CD4-positive, alpha-beta memory T cell (primary cell): Measurements from ENCODE around the gene IQCK. TPM values are rescaled to one million over a fixed set of nuclear protein-coding genes. Genes with fewer than 3 reads are reported as not detected.
"Not testable (repeated sequence)": the region's sequence is repeated elsewhere in the genome, so short reads cannot be mapped to it uniquely, and the experiment has no call there.

Experiments used
- CTCF ChIA-PET: fragments of 350-600 bp; sonication (Branson Sonifier 250); formaldehyde crosslinking; loops from one replicate; lab custom pipeline; 2021; ENCODE audit warnings: inconsistent platforms; ENCODE audit not compliant: partially characterized antibody; lab: Charles Lee
- POLR2A ChIA-PET: fragments of 350-600 bp; sonication (Branson Sonifier 250); formaldehyde crosslinking; loops from one replicate; lab custom pipeline; 2021; ENCODE audit not compliant: partially characterized antibody; lab: Charles Lee
- DNase-seq, 5 donors: peaks; one replicate each; pipeline versions ENCODE4 v3.0.0 to v3.0.0-alpha.2; 2020 to 2022; ENCODE audit warnings: mixed read lengths in 1 of 5
- H3K27ac ChIP-seq: one replicate; pipeline ENCODE4 v1.7.0; 2013; ENCODE audit warnings: low read depth, low read length
- H3K27me3 ChIP-seq: 2 replicates; pipeline ENCODE4 v1.7.0; 2013; ENCODE audit warnings: mild to moderate bottlenecking, low read length, moderate library complexity; ENCODE audit not compliant: insufficient read depth
- H3K36me3 ChIP-seq: 2 replicates; pipeline ENCODE4 v1.7.0; 2013; ENCODE audit warnings: mild to moderate bottlenecking, low read length, moderate library complexity; ENCODE audit not compliant: insufficient read depth
- H3K4me1 ChIP-seq: 2 replicates; pipeline ENCODE4 v1.7.0; 2013; ENCODE audit warnings: mild to moderate bottlenecking, low read length, moderate library complexity; ENCODE audit not compliant: insufficient read depth
- H3K4me3 ChIP-seq, 2 donors: one replicate each; pipeline ENCODE4 v1.7.0; 2013; ENCODE audit warnings: low read length in 2 of 2, mild to moderate bottlenecking in 1 of 2
- H3K9me3 ChIP-seq, 2 donors: one replicate each; pipeline ENCODE4 v1.7.0; 2013; ENCODE audit warnings: low read length in 2 of 2, control low read depth in 1 of 2; ENCODE audit not compliant: control insufficient read depth in 1 of 2
- H3K27ac Mint-ChIP-seq, 7 donors: one replicate each; pipeline ENCODE4 v1.8.0; 2020 to 2021; ENCODE audit warnings: mixed read lengths in 7 of 7, mild to moderate bottlenecking in 6 of 7, inconsistent platforms in 3 of 7, moderate library complexity in 3 of 7
- H3K27me3 Mint-ChIP-seq, 2 donors: one replicate each; pipeline ENCODE4 v1.8.0; 2020 to 2021; ENCODE audit warnings: mixed read lengths in 2 of 2
- H3K36me3 Mint-ChIP-seq, 2 donors: one replicate each; pipeline ENCODE4 v1.8.0; 2020 to 2021; ENCODE audit warnings: mixed read lengths in 2 of 2, inconsistent platforms in 1 of 2, mild to moderate bottlenecking in 1 of 2
- H3K4me1 Mint-ChIP-seq, 4 donors: one replicate each; pipeline ENCODE4 v1.8.0; 2020 to 2021; ENCODE audit warnings: mixed read lengths in 4 of 4, mild to moderate bottlenecking in 1 of 4
- H3K4me3 Mint-ChIP-seq, 8 donors: one replicate each; pipeline ENCODE4 v1.8.0; 2020 to 2021; ENCODE audit warnings: mixed read lengths in 8 of 8, mild to moderate bottlenecking in 7 of 8, moderate library complexity in 6 of 8, inconsistent platforms in 3 of 8
- H3K9me3 Mint-ChIP-seq, 8 donors: one replicate each; pipeline ENCODE4 v1.8.0; 2020 to 2021; ENCODE audit warnings: mixed read lengths in 8 of 8, mild to moderate bottlenecking in 5 of 8, inconsistent platforms in 3 of 8, moderate library complexity in 1 of 8
- intact Hi-C: fragments of 100-400 bp; cut with micrococcal nuclease; formaldehyde crosslinking; loops from one replicate; pipeline ENCODE4 v1.15.1; 2023
- polyA plus RNA-seq, 2 donors: library from polyadenylated mRNA; unstranded; fragments of 300-500 nt; fragmentation: Illumina TruSeq; gene quantifications; one replicate each; pipeline ENCODE4 v1.2.3, GENCODE V29; 2021
- total RNA-seq, 2 experiments: library from RNA; stranded (reverse); gene quantifications; one replicate each; pipeline ENCODE4 v1.2.3, GENCODE V29; 2021

Gene IQCK, protein sequence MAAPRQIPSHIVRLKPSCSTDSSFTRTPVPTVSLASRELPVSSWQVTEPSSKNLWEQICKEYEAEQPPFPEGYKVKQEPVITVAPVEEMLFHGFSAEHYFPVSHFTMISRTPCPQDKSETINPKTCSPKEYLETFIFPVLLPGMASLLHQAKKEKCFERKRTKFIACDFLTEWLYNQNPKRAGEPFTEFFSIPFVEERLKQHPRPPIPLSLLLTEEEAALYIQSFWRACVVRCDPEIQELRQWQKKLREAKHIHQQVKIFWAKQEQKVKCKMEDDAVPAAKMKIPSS
- 1 to 10 TPM; 1.7 to 3.1 TPM for total RNA-seq
- 1 to 10 TPM; 1.3 to 4.1 TPM for polyA plus RNA-seq

DNA sequence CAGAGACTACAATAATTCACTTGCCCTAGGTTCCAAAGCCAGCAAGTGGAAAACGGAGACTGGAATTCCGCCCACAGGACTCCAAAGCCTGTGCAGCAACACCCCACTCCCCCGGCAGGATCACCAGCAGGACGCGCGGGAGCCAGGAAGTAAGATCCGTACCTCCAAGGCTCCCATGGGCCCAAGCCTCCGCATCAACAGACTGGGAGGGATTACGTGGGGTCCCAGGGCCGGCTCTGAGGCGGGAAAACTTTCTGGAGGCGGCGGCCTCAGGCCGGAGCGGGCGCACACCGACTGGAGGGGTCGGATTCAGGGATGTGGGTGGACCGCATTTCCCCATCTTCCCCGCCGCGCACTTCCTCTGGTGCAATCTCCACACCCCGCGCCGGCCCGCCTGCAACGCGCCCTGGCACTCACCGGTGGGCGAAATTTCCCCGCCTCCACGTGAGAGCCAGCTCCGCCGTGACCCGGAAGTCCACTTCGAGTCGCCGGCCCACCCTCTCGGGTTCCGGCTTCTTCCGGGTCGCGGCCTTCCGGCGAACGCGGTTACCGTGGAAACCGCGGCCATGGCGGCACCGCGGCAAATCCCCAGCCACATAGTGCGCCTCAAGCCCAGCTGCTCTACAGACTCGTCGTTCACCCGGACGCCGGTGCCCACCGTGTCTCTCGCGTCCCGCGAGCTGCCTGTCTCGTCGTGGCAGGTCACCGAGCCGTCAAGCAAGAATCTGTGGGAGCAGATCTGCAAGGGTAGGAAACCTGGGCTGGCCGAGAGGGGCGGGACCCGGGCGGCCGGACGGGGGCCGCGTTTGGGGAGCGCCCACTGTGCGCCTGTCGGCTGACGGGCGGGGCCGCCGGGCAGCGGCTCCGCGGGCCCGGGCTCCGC lies at the start of gene IQCK, which contains the start of gene KNOP1:
IQCK (plus strand) TSS at position 531 of the 883 bp plus-strand sequence; CDS start at position 567, 36 bp downstream.
KNOP1 (minus strand) TSS at position 487 of the 883 bp plus-strand sequence. CDS start 3,192 bp downstream, outside the sequence.
- DNase-seq: peak; percentile 88 to 91 (median 90)
- Histone ChIP-seq H3K36me3 (peaks cover 6% of the 10 kb centered on the region), H3K4me3 (peak within 1 kb of the TSS; percentile 93 to 96), H3K27ac (peak within 1 kb of the TSS; percentile 67), H3K27me3 (no peaks in the 10 kb centered on the region), H3K4me1 (peaks cover 25% of the 10 kb centered on the region), H3K9me3 (no peaks in the 10 kb centered on the region)
- peak within 1 kb of the TSS; percentile 84 to 95 (median 88) for H3K27ac Mint-ChIP-seq
- peaks cover 17 to 46% (median 34%) of the 10 kb centered on the region in 4 donors for H3K4me1 Mint-ChIP-seq
- H3K27me3 Mint-ChIP-seq: no peaks in the 10 kb centered on the region
- ChIA-PET CTCF (interaction anchor here (0.7 to 2.9 kb wide), 4 partner anchors 12 to 189 kb away, joined by 3 to 12 read pairs (median 6); no protein-coding TSS in a partner anchor), POLR2A (interaction anchor here (0.9 to 1.7 kb wide), 7 partner anchors 18 to 194 kb away, joined by 3 to 11 read pairs (median 5); partner anchors contain the start of genes CCP110, GPRC5B and VPS35L)
- H3K9me3 Mint-ChIP-seq: no peaks in the 10 kb centered on the region
- intact Hi-C loops: loop anchor here (1.0 to 2.0 kb wide), 4 partner anchors 163 to 651 kb away; partner anchors contain the start of genes CCP110, COQ7, GDE1 and VPS35L
- peak within 1 kb of the TSS; percentile 92 to 95 (median 94) for H3K4me3 Mint-ChIP-seq
- peaks cover 11 to 27% of the 10 kb centered on the region in 2 donors for H3K36me3 Mint-ChIP-seq

DNA sequence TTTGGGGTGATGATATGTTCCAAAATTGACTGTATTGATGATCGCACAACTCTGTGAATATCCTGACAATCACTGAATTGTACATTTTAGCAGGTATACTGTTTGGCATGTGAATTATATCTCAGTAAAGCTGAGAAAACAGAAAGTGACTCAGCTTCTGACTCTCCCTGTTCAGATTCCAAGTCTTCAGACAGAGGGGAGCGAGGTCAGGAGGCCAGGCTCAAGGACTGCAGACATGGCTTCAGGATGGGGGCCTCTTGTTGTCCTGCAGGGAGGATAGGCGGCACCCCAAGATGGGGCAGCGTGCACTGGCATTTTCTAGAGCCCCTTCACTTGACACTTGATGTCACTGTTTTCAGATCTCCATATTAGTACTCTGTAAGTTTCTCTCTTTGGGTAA lies 45.7 kb upstream of the IQCK start:
- H3K4me1 ChIP-seq: no peaks in the 10 kb centered on the region
- peak overlapping the region in 2 of 7 donors; percentile 29 to 32 for H3K27ac Mint-ChIP-seq
- peaks cover 19% of the 10 kb centered on the region for H3K36me3 ChIP-seq
- POLR2A ChIA-PET: no interaction called here
- H3K4me1 Mint-ChIP-seq: peaks cover 0 to 2% (median 0%) of the 10 kb centered on the region in 4 donors
- H3K4me3 Mint-ChIP-seq: no peak overlapping the region
- H3K27ac ChIP-seq: no peak overlapping the region
- no peak overlapping the region for H3K4me3 ChIP-seq
- CTCF ChIA-PET: interaction anchor here (1.9 kb wide), 1 partner anchor 24 kb away, joined by 5 read pairs; no protein-coding TSS in a partner anchor
- no peaks in the 10 kb centered on the region for H3K27me3 Mint-ChIP-seq
- no peaks in the 10 kb centered on the region for H3K9me3 Mint-ChIP-seq
- intact Hi-C loops: no loop called here
- no peaks in the 10 kb centered on the region for H3K9me3 ChIP-seq
- peaks cover 37 to 58% of the 10 kb centered on the region in 2 donors for H3K36me3 Mint-ChIP-seq
- DNase-seq: no peak
- H3K27me3 ChIP-seq: no peaks in the 10 kb centered on the region

DNA sequence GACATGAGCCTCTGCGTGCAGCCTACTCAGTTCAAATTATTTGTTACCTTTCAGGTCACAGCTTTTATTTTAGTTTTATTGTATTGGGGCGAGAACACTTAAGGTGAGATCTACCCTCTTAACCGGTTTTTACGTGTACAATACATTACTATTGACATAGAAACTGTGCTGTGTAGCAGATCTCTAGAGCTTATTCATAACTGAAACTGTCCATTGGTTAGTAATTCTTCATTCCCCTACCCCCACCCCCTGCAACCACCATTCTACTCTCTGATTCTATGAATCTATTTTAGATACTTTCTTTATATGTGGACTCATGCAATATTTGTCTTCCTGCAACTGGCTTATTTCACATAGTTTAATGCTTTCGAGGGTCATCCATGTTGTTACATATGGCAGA lies 43.6 kb upstream of the IQCK start:
- peaks cover 37 to 46% of the 10 kb centered on the region in 2 donors for H3K36me3 Mint-ChIP-seq
- no peaks in the 10 kb centered on the region for H3K27me3 Mint-ChIP-seq
- H3K4me3 Mint-ChIP-seq: no peak overlapping the region
- no peak overlapping the region for H3K27ac ChIP-seq
- DNase-seq: no peak
- intact Hi-C loops: no loop called here
- H3K9me3 Mint-ChIP-seq: no peaks in the 10 kb centered on the region
- H3K4me1 ChIP-seq: no peaks in the 10 kb centered on the region
- no peaks in the 10 kb centered on the region for H3K9me3 ChIP-seq
- H3K27ac Mint-ChIP-seq: peak overlapping the region in 1 of 7 donors; percentile 17
- no peaks in the 10 kb centered on the region for H3K27me3 ChIP-seq
- ChIA-PET CTCF (interaction anchor here (1.0 kb wide), 1 partner anchor 10 kb away, joined by 3 read pairs; no protein-coding TSS in a partner anchor), POLR2A (interaction anchor here (1.2 kb wide), 1 partner anchor 12 kb away, joined by 3 read pairs; no protein-coding TSS in a partner anchor)
- H3K4me1 Mint-ChIP-seq: peaks cover 0 to 2% (median 0%) of the 10 kb centered on the region in 4 donors
- H3K4me3 ChIP-seq: no peak overlapping the region
- peaks cover 8% of the 10 kb centered on the region for H3K36me3 ChIP-seq

DNA sequence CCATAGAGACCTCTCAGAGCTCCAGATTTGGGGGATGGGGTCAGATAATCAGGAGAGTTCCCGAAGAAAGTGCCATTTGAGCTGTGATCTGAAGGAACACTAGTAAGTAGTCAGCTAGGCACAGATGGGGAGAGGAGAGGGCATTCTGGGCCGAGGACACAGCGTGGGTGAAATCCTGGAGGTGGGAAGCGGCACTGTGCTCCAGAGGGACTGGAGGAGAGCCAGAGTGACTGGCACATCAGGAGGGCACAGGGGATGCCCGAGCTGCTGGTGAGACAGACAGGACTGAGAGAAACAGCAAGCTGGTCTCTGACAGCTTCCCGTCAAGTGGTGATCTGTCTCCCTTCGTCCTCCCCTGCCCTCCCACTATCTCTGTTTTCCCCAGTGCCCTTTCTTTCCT lies 40.7 kb upstream of the IQCK start:
- no peaks in the 10 kb centered on the region for H3K9me3 ChIP-seq
- POLR2A ChIA-PET: no interaction called here
- no peaks in the 10 kb centered on the region for H3K4me1 ChIP-seq
- H3K27me3 ChIP-seq: no peaks in the 10 kb centered on the region
- H3K27ac ChIP-seq: no peak overlapping the region
- Mint-ChIP-seq H3K4me1 (peaks cover 0 to 3% (median 0%) of the 10 kb centered on the region in 4 donors), H3K36me3 (peaks cover 40 to 48% of the 10 kb centered on the region in 2 donors), H3K4me3 (no peak overlapping the region), H3K27me3 (no peaks in the 10 kb centered on the region), H3K9me3 (peaks cover 0 to 1% (median 0%) of the 10 kb centered on the region in 8 donors), H3K27ac (peak overlapping the region in 2 of 7 donors; percentile 34 to 52)
- intact Hi-C loops: no loop called here
- CTCF ChIA-PET: interaction anchor here (0.9 kb wide), 1 partner anchor 19 kb away, joined by 3 read pairs; no protein-coding TSS in a partner anchor
- no peak overlapping the region for H3K4me3 ChIP-seq
- no peak for DNase-seq
- no peaks in the 10 kb centered on the region for H3K36me3 ChIP-seq

DNA sequence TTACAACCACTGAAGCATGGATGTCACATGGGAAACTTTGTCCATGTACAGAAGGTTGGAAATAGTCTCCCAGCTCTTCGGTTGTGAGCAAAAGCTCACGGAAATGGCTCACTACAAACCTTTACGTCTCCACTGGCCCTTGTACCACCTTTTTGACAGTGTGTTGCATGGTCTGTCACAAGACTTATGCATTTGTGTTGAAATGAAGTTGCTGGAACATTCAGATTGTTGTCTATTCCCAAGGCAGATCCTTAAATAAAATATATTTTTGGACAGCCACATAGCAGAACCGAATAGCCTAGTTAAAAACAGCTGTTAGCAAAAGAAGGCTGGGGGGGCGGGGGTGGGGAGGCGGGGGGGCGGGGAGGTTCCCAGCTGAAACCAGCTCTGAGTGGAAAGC lies 39.3 kb upstream of the IQCK start:
- peaks cover 48 to 50% of the 10 kb centered on the region in 2 donors for H3K36me3 Mint-ChIP-seq
- ChIA-PET CTCF (no interaction called here), POLR2A (no interaction called here)
- DNase-seq: no peak
- Histone ChIP-seq H3K4me3 (no peak overlapping the region), H3K36me3 (peaks cover 4% of the 10 kb centered on the region), H3K4me1 (no peaks in the 10 kb centered on the region), H3K27ac (no peak overlapping the region), H3K9me3 (no peaks in the 10 kb centered on the region), H3K27me3 (no peaks in the 10 kb centered on the region)
- H3K4me3 Mint-ChIP-seq: no peak overlapping the region
- intact Hi-C loops: no loop called here
- H3K4me1 Mint-ChIP-seq: peaks cover 0 to 3% (median 0%) of the 10 kb centered on the region in 4 donors
- peak overlapping the region in 1 of 7 donors; percentile 59 for H3K27ac Mint-ChIP-seq
- no peaks in the 10 kb centered on the region for H3K27me3 Mint-ChIP-seq
- H3K9me3 Mint-ChIP-seq: peaks cover 0 to 4% (median under 1%) of the 10 kb centered on the region in 8 donors

DNA sequence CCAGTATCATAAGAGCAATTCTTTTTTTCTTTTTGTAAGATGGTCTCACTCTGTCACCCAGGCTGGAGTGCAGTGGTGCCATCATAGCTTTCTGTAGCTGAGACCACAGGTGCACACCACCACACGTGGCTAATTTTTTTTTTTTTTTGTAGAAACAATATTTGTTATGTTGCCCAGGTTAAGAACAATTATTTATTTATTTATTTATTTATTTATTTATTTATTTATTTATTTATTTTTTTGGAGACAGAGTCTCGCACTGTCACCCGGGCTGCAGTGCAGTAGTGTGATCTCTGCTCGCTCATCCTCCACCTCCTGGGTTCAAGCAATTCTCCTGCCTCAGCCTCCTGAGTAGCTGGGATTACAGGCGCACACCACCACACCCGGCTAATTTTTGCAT lies 38.8 kb upstream of the IQCK start:
- H3K27me3 Mint-ChIP-seq, H3K4me1 ChIP-seq, H3K9me3 ChIP-seq, H3K27me3 ChIP-seq, H3K4me3 ChIP-seq, DNase-seq, POLR2A ChIA-PET, H3K27ac ChIP-seq, H3K27ac Mint-ChIP-seq, H3K36me3 ChIP-seq, H3K9me3 Mint-ChIP-seq, H3K4me1 Mint-ChIP-seq, intact Hi-C loops: not testable (repeated sequence)
- CTCF ChIA-PET: interaction anchor here (1.0 kb wide), 1 partner anchor 16 kb away, joined by 3 read pairs; no protein-coding TSS in a partner anchor
- Mint-ChIP-seq H3K4me3 (peak overlapping the region in 1 of 8 donors; percentile 36), H3K36me3 (peaks cover 53% of the 10 kb centered on the region in 2 donors)
